ENCODE results near the gene BOLA1.

The BOLA1 gene

DNA sequence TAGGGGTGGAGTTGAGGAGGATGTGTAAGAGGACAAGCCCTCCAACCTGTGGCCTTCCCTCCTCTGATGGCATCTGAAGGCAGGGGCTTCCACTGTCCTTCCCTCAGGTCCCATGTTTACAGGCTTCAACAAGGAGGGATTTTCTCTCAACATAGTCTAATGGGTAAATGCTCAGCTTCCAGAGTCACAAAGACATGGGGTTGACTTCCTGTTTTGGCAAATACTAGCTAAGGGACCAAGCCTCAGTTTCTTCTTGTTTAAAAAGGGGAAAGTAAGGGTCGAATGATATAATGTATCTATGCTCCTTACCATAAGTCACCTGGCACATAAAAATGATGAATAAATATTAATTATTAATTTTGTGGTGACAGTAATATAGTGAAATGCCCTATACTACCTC, 15.2 kb downstream of the BOLA1 start:
- Histone ChIP-seq H4K20me1 (ENCODE audit: insufficient read depth) (no peaks in the 10 kb centered on the region), H3K4me3 (IDR thresholded peaks at IDR 0.05; ENCODE audit: insufficient read depth, low read depth, low read length) (no peak overlapping the region), H3K27me3 (ENCODE audit: insufficient read depth, low read depth) (no peaks in the 10 kb centered on the region; the same call in 1 of the 2 replicates), H3K27ac (no peak overlapping the region), H3K4me1 (ENCODE audit: low read depth, poor library complexity, severe bottlenecking) (peaks cover 5% of the 10 kb centered on the region), H3K36me3 (ENCODE audit: insufficient read depth) (no peaks in the 10 kb centered on the region), H3K4me2 (no peak overlapping the region), H3K9ac (no peak overlapping the region), H3K79me2 (ENCODE audit: insufficient read depth, low read depth) (no peaks in the 10 kb centered on the region), H2AFZ (ENCODE audit: low read depth) (no peak overlapping the region)
- TF ChIP-seq, protein P1, sequence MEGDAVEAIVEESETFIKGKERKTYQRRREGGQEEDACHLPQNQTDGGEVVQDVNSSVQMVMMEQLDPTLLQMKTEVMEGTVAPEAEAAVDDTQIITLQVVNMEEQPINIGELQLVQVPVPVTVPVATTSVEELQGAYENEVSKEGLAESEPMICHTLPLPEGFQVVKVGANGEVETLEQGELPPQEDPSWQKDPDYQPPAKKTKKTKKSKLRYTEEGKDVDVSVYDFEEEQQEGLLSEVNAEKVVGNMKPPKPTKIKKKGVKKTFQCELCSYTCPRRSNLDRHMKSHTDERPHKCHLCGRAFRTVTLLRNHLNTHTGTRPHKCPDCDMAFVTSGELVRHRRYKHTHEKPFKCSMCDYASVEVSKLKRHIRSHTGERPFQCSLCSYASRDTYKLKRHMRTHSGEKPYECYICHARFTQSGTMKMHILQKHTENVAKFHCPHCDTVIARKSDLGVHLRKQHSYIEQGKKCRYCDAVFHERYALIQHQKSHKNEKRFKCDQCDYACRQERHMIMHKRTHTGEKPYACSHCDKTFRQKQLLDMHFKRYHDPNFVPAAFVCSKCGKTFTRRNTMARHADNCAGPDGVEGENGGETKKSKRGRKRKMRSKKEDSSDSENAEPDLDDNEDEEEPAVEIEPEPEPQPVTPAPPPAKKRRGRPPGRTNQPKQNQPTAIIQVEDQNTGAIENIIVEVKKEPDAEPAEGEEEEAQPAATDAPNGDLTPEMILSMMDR (conservative IDR thresholded peaks at IDR 0.05; ENCODE audit: low read depth, low read length): no peak

DNA sequence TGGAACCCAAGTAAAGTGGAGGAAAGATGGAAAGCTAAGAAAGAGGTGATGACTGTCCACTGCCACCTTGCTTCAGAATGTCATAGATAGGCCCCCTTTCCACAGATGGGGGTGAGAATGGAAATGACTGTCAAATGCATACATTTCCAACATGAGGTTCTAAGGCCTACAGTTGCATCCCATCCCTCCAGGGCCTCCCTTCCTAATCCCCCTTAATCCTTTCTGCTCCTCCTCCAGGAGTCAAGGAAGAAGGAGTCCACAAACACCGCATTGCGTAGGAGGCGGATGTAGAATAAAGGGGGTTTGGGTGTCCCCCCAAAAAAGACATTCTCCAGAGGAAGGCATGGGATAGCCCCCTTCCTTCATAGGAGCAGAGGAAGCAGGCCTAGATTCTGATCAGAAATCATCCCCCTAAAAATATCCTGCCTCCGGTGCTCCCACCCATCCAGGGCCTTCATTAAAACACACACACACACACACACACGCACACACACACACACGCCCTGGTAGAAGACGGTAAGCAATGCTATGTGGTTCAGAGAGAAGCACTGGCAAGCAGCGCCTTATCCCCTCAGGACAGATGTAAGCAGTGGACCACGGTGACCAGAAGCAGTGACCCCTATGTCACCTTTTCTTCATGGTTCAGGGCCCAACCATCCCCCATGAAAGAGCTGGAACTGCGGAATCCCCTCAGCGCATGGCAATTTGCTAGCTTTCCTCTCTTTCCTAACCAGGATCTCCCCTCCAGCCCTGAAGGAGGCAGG, 16.2 kb downstream of the BOLA1 start:
- Histone ChIP-seq H3K27me3 (ENCODE audit: insufficient read depth, low read depth) (no peaks in the 10 kb centered on the region; the same call in 1 of the 2 replicates), H4K20me1 (ENCODE audit: insufficient read depth) (no peaks in the 10 kb centered on the region), H3K36me3 (ENCODE audit: insufficient read depth) (no peaks in the 10 kb centered on the region), H2AFZ (ENCODE audit: low read depth) (no peak overlapping the region), H3K4me1 (ENCODE audit: low read depth, poor library complexity, severe bottlenecking) (peaks cover 5% of the 10 kb centered on the region), H3K4me2 (no peak overlapping the region), H3K4me3 (IDR thresholded peaks at IDR 0.05; ENCODE audit: insufficient read depth, low read depth, low read length) (no peak overlapping the region), H3K9ac (no peak overlapping the region), H3K27ac (no peak overlapping the region), H3K79me2 (ENCODE audit: insufficient read depth, low read depth) (no peaks in the 10 kb centered on the region)
- TF ChIP-seq, protein P1 (conservative IDR thresholded peaks at IDR 0.05; ENCODE audit: low read depth, low read length): no peak

DNA sequence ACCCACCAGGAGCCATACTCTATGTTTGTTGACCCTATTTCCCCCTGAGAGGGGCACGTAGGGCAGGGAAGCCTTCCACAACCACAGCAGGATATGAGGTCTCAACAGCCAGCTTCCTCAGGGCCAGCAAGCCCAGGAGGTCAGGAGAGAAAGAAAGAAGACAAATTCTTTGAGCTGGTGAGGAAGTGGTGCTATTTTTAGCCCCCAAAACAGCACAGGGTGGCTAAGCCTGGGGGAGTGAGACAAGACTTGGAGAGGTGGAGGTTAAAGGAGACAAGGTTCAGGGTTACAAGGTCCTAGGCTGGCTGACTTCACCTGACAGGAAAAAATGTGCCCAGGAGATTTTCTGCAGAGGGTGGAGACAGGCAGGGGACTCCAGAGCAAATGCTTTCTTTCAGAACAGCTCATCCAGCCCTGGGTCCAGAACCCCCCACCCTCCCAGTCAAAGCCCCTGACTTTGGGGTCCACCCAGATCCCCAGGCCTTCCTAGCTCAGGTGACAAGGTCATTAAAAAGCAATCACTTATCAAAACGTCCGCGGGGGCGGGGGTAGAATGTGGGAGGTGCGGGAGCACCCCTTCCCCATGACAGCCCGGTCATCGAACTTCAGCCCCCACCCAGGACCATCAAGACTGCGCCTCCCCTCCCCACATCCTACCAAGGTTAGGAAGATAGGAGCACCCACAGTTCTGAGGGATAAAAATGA, 17.0 kb downstream of the BOLA1 start:
- no peaks in the 10 kb centered on the region for H3K36me3 ChIP-seq (ENCODE audit: insufficient read depth)
- no peak overlapping the region for H3K4me3 ChIP-seq (IDR thresholded peaks at IDR 0.05; ENCODE audit: insufficient read depth, low read depth, low read length)
- H3K27ac ChIP-seq: no peak overlapping the region
- H3K4me1 ChIP-seq (ENCODE audit: low read depth, poor library complexity, severe bottlenecking): peaks cover 5% of the 10 kb centered on the region
- TF ChIP-seq, protein P1 (conservative IDR thresholded peaks at IDR 0.05; ENCODE audit: low read depth, low read length): no peak
- H4K20me1 ChIP-seq (ENCODE audit: insufficient read depth): no peaks in the 10 kb centered on the region
- H2AFZ ChIP-seq (ENCODE audit: low read depth): no peak overlapping the region
- H3K27me3 ChIP-seq (ENCODE audit: insufficient read depth, low read depth): no peaks in the 10 kb centered on the region; the same call in 1 of the 2 replicates
- no peaks in the 10 kb centered on the region for H3K79me2 ChIP-seq (ENCODE audit: insufficient read depth, low read depth)
- H3K9ac ChIP-seq: no peak overlapping the region
- no peak overlapping the region for H3K4me2 ChIP-seq

DNA sequence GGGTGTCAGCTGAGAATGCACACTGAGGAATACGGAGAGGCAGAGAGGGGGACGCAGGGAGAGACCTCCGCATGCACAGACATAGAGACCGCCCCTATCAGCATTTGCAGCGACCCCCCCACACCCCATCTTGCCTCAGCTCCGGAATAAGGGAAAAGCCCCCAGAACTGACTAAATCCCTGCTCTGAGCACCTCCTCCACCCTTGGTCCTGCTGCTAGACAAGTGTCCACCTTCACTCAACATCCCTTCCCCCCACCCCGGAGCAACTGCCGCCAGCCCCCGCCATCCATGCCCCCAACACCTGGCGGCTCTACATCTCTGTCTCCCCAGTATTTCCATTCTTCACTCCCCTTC, 17.5 kb downstream of the BOLA1 start:
- Histone ChIP-seq H3K79me2 (ENCODE audit: insufficient read depth, low read depth) (no peaks in the 10 kb centered on the region), H3K36me3 (ENCODE audit: insufficient read depth) (no peaks in the 10 kb centered on the region), H4K20me1 (ENCODE audit: insufficient read depth) (no peaks in the 10 kb centered on the region), H3K4me3 (IDR thresholded peaks at IDR 0.05; ENCODE audit: insufficient read depth, low read depth, low read length) (no peak overlapping the region), H3K27ac (no peak overlapping the region), H3K4me1 (ENCODE audit: low read depth, poor library complexity, severe bottlenecking) (peaks cover 5% of the 10 kb centered on the region), H3K4me2 (no peak overlapping the region), H3K9ac (no peak overlapping the region), H2AFZ (ENCODE audit: low read depth) (no peak overlapping the region), H3K27me3 (ENCODE audit: insufficient read depth, low read depth) (no peaks in the 10 kb centered on the region; the same call in 1 of the 2 replicates)
- TF ChIP-seq, protein P1 (conservative IDR thresholded peaks at IDR 0.05; ENCODE audit: low read depth, low read length): no peak
